ENCODE results near the gene SAMD1.

DNA sequence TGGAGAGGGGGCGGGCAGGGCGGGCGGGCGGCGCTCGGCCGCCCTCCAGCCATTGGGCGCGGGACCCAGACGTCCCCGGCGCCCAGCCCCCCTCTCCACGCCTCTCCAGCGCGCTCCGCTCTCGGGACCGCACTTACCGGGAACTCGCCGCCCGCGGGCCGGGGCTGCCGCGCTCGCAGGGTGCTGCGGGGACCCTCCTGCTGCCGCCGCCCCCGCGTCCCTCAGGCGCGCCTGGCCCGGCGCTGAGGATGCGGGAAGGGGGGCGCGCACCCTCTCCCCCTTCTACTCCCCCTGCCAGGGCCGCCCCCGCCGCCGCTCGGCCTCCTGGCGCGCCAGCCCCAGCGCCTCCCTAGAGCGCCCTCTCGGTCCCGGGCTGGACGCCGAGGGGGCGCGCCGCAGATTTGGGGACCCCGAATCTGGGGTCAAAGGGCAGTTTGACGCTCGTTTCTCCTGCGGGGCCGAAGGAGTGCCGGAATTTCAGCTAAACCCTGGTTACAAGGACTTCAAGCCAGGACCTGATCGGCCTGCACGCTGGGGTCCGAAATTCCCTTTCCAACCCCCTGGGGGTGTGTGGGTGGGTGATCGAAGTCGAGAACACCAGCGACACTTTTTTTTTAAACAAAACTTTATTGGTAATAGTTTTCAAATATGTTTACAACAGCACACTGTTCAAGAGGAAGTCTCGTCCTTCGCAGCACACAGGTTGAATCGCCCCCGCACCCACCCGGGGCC, 696 bp upstream of the SAMD1 start:
- TF ChIP-seq, protein P1, sequence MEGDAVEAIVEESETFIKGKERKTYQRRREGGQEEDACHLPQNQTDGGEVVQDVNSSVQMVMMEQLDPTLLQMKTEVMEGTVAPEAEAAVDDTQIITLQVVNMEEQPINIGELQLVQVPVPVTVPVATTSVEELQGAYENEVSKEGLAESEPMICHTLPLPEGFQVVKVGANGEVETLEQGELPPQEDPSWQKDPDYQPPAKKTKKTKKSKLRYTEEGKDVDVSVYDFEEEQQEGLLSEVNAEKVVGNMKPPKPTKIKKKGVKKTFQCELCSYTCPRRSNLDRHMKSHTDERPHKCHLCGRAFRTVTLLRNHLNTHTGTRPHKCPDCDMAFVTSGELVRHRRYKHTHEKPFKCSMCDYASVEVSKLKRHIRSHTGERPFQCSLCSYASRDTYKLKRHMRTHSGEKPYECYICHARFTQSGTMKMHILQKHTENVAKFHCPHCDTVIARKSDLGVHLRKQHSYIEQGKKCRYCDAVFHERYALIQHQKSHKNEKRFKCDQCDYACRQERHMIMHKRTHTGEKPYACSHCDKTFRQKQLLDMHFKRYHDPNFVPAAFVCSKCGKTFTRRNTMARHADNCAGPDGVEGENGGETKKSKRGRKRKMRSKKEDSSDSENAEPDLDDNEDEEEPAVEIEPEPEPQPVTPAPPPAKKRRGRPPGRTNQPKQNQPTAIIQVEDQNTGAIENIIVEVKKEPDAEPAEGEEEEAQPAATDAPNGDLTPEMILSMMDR (conservative IDR thresholded peaks at IDR 0.05; ENCODE audit: low read depth, low read length), result peak; percentile 44; the same call in 1 of the 2 replicates
- TF ChIP-seq EZH2 (IDR thresholded peaks at IDR 0.05; ENCODE audit: borderline replicate concordance, low read depth, low read length, poor library complexity, severe bottlenecking), result no peak
